GM13977 (cell line): ENCODE results near the gene QRSL1.

Experiments
- DNase-seq: peaks from one replicate; pipeline ENCODE4 v3.0.0; 2012; ENCODE audit warnings: low spot score
- CTCF ChIP-seq: IDR thresholded peaks from 2 replicates; pipeline ENCODE4 v1.5.1; 2012; ENCODE audit warnings: mild to moderate bottlenecking, control low read depth; ENCODE audit not compliant: insufficient read depth; ENCODE audit errors: extremely low read depth, missing control alignments
- in situ Hi-C: fragments of 300-500 bp; cut with MboI; formaldehyde crosslinking; loops from one replicate; pipeline ENCODE4 v1.12.0; 2022; ENCODE audit warnings: low sequenced_read_pairs, low pct_unique_long_range_greater_than_20kb, mixed read lengths, inconsistent platforms; ENCODE audit not compliant: unreplicated experiment

Gene QRSL1

GRCh38 chr6:106666282-106667021 lies 37.1 kb downstream of the QRSL1 start:
- in situ Hi-C loops = no loop called here
- no peak for TF ChIP-seq CTCF
- DNase-seq = peak; percentile 29

GRCh38 chr6:106667022-106667402 lies 37.6 kb downstream of the QRSL1 start:
- no peak for DNase-seq
- in situ Hi-C loops = no loop called here
- TF ChIP-seq CTCF = no peak

DNA sequence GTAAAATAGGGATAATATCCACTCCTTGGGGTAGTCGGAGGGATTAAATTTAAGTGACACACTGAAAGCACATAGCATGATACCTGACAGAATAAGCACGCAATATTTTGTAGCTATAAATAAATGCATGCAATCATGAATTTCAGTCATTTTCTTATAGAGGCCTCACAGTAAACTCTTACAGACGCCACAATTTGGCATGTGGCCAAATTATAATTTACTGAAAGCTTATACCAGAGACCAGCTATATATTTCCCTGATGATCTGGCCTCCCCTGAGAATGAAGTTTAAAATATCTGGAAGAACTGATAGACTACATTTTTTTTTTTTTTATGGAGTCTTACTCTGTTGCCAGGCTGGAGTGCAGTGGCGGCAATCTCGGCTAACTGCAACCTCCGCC lies 40.9 kb downstream of the QRSL1 start:
- in situ Hi-C loops = no loop called here
- no peak for DNase-seq
- no peak for TF ChIP-seq CTCF

DNA sequence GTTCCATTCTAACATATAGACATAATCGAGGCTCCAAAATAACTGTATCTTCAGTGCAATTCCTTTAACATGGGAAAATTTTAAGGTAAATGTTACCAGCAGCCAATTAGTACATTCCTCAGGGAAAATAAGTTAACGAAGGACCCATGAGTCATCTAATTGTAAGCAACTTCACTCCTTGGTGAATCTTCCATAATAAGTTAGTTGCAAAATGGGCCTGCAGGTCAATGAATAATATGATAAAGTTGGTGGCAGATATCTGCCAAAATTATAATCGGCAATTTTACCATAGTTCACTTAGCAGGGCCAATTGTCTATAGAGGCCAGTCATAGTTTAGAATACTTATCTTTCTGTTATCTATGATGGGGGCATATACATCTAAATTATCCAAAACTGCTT lies 42.3 kb downstream of the QRSL1 start:
- DNase-seq = no peak
- in situ Hi-C loops = no loop called here
- TF ChIP-seq CTCF = no peak

DNA sequence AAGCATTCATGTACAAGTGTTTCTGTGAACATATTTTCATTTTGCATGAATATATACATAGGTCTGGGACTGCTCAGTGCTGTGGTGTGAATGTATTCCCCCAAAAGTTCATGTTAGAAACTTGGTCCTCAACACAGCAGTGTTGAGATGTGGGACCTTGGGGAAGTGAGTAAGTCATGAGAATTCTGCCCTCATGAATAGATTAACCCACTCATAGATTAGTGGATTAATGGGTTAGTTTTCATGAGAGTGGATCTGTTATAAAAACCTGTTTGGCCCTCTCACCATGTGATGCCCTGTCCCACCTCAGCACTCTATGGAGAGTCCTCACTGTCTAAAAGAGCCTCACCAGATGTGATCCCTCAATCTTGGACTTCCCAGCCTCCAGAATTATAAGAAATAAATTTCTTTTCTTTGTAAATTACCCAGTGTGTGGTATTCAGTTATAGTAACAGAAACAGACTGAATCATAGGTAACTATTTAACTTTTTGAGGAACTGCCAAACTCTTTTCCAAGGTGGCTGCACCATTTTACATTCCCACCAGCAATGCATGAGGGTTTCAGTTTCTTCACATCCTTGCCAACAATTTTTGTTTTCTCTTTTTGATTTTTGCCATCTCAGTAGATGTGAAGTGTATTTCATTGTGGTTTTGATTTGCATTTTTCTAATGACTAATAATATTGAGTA lies 45.3 kb downstream of the QRSL1 start:
- in situ Hi-C loops = no loop called here

DNA sequence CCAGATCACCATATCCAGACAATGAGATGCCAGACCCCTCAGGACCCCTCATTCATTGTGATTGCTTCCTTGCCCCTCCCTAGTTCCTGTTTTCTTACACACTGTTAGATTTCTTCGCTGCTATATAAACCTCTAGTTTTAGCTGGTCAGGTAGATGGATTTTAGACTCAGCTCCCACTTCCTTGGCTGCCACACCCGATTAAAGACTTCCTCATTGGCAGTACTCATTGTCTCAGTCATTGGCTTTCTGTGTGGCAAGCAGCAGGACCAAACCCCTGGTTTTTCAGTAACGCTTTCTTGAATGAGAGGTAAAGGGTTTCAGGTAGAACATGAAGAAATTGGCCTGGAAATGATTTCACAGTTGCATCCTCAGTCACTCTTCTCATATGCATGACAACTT lies 47.9 kb downstream of the QRSL1 start:
- TF ChIP-seq CTCF = no peak
- no peak for DNase-seq

More for the DNA sequence above, 45.3 kb downstream of the QRSL1 start:
- no peak for DNase-seq
- TF ChIP-seq CTCF = no peak

DNA sequence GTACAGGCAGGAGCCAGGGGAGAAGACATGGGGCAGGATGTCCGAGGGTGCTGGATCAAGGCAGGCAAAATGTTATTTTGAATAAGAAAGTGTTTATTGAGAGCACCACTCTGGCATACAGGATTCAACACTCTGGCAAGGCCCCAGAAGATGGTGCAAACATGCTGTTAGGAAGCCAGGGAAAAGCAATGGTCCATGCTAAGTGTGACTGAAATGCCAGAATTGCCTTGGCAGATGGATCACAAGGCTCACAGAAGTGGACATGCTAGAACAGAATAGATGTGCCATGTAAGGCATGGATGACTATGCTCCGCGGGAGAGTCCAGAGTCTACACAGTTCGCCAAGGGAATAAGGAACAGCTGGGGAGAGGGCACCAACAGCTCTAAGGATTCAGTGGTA lies 54.6 kb downstream of the QRSL1 start:
- in situ Hi-C loops = no loop called here
- TF ChIP-seq CTCF = no peak
- no peak for DNase-seq

More for the DNA sequence above, 47.9 kb downstream of the QRSL1 start:
- in situ Hi-C loops = no loop called here
